ENCODE results near the gene SGCE.

Gene SGCE

DNA sequence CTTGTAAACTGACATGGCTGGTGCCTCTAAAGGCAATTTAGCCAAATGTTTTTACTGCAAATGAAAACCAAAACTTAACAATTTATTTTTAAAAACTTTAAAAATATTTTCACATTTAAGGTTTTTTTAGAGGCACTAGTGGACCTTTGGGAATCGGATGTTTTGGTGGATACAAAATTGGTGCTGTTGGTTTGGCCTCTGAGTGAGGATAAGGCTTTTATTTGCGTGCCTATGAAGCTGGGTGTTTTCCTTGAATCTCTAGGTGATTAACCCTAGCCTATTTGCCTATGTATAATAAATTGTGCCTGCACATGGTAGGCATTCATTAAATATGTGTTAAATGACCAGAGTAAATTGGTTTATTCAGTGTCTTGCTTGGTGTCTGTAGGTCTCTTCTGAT lies 2.9 kb upstream of the SGCE start:
- no peak for DNase-seq (ENCODE audit: low spot score)

DNA sequence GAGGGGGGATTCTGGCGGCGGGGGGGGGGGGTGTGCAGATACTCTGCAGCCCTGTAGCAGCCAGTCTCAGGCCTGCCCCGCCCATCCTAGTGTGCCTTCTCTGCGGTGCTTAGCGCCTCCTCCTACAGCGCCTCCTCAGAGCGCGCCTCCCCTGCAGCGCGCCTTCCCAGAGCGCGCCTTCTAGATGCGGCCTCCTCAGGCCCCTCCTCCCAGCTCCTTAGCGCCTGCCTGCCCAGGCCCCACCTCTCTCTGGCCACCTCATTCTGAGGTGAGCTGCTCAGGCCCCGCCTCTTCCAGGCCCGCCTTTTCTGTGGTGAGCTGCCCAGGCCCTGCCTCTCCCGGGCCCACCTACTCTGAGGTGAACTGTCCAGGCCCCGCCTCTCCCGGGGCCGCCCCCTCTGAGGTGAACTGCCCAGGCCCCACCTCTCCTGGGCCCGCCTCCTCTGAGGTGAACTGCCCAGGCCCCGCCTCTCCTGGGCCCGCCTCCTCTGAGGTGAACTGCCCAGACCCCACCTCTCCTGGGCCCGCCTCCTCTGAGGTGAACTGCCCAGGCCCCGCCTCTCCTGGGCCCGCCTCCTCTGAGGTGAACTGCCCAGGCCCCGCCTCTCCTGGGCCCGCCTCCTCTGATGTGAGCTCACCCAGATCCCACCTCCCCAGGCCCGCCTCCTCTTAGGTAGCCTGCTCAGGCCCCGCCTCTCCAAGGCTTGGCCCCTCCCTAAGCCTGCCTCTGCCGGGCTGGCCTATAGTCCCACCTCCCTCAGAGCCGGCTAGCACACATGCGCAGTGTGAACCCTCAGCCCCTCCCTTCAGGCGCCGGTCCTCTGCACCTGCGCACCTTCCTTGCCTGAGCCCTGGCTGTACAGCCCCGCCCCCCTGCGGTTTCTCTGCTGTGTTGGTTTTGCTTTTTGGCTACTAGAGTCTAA lies 2.1 kb upstream of the SGCE start:
- peak; percentile 83 for DNase-seq (ENCODE audit: low spot score)

DNA sequence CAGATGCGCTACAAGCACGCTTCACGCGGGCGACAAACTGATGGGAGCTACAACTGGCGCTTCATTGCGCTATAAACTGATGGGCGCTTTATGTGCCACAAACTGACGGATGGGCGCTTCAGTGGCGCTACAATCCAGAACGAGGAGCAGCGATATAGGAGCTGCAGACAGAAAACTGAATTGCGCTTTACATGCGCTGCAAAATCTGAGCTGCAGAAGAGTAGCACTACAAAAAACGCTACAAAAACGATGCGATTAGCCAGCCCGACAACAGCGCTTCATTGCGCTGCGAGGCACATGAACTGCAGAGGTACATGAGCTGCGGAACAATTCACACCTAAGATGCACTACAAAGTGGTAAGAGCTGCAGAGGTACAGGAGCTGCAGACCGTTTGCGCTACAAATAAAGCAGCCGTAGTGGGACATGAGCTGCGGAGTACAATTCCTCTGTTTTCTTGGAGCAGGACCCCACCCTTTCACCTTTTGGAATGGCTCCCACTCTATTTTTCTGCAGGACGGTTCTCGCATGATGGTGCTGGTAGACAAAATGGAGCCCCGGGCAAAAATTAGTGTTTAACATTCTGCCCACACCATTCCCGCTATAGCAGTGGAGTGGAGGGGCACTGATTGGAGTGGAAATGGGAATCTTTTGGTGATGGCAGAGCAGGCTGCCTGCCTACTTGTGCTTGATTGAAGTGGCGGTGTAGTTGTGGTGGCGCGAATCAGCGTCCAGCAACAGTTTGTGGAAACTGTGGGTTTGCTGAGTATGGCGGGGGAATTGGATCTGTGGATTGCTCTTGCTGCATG lies 1.2 kb upstream of the SGCE start:
- no peak for DNase-seq (ENCODE audit: low spot score)

DNA sequence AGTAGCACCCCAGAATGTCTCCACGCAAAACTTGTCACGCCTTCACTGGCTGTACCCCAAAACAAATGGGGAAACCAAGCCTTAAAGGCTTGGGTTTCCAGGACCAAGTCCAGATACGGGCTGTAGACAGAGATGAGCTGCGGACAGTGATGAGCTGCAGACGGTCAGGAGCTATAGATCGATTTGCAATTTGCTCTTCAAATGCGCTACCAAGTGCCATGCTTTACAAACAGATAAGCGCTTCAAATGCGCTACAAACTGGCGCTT lies 658 bp upstream of the SGCE start:
- no peak for DNase-seq (ENCODE audit: low spot score)

DNA sequence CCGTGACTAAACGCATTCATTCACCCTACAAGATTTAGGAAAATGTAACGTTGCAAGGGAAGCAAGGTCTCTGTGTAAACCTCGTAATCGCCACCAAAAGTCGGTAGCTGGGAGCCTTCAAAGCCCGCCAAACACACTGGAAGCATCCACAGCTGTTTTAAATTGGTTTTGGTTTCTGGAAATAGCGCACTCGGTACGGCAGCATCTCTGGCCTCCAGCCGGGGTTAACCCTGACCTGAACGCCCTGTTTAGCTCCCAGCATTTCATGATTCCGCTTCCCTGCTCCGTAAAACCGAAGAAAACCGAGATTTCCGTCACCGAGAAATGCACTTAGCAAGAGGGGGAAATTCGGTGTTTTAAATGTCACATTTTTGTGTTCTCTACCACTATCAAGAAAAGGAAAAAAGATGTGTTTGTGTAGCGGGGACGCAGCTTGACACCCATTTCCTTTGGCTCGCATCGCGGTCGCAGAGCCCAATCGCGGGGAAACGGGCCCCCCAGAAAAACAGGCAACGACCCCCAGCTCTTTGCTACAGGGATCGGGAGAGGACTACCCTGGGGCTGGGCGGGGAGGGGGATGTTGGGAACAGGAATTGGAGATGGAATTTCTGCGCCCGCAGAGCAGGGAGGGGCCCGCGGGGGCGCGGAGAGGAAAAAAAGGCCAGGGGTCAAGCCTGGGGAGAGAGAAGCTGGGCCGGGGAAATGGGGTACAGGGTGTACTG lies 646 bp downstream of the SGCE start:
- DNase-seq (ENCODE audit: low spot score), result no peak

DNA sequence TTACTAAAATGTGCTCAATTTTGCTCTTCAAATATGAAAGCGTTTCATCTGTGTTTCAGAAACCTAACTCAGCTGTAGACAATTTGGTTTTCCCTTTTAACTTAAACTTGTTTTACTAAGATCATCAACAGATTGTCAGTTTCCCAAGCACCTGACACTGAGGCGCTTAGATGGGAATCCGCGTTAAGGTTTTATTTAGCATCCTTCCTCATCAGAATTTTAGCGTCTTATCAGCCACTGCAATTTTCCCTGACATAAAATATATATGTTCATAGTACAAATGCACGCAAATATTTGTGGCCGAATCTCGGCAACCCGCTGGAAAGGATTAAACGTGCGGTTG lies 1.2 kb downstream of the SGCE start:
- no peak for DNase-seq (ENCODE audit: low spot score)

DNA sequence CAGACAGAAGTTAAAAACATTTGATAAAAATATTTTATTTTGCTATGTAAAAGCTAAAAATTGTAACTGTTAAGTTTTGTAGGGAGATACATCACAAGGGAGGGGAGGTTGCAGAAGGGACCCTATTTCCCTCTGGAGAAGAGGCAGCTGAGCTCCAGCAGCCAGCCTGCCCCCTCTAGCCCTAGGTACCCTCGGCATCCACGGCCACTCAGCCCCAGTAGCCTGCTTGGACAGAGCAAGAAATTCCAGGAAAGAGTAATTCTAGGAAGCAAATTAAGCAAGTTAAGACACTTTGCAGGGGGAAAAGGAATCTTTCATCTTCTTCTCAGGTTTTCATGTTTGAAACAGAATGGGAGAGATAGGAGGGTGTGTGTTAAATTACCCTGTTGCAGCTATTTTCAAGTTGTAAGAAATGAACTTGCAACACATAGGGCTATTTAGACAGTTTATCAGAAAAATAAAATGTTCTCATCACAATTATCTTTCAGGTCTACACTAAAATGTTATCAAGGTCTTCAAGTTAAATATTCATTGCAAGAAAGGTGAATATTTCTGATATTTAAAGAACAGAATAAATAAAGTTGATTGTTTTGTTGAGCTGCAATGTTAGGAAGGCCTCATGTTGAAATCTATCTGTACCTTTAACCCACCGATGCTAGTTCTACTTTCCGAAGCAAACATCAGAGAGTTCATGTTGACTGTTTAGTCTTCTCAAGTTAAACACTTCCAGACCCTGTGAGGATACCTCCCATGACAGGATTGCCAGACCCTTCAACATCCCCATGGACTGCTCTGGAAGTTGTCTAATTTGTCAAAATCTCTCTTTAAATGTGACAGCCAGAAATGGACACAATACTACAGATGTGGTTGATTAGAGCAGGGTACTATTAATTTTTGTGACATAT lies 5.5 kb downstream of the SGCE start:
- no peak for DNase-seq (ENCODE audit: low spot score)

DNA sequence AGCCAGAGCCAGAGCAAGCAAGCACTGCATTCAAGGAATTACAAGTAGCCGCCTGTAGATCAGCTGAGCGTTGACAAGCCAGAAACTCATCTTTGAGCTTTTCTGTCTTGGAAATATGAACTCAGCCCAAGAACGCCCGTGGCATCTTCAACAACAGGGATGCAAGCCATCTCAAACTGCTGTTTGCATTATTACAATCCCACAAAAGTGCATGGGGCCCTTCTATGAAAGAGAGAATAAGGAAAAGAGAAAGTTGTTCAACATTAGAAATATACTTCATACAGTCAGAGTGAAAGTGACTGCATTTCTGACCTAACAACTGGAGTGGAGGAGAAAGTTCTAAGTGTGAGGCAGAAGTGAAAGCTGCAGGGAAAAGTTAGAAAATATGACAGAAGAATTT lies 6.5 kb downstream of the SGCE start:
- DNase-seq (ENCODE audit: low spot score), result no peak

DNA sequence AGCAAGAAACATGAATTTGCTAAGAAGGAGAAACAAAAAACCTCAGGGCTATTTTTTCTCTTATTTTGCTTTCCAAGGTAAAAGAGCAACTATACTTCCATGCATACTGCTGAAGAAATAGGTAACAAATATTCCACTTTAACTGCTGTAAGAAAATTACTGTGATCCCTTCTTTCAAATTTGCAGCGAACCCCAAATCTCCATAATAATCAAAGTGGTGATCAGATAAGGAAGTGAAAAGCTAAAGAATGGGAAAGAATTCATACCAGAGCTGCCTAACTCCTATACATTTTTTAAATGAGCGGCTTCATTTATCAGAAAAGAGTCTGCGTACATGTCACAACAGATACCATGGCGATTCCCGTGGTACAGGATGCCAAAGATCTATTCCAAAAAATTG lies 7.2 kb downstream of the SGCE start:
- DNase-seq (ENCODE audit: low spot score), result no peak

DNA sequence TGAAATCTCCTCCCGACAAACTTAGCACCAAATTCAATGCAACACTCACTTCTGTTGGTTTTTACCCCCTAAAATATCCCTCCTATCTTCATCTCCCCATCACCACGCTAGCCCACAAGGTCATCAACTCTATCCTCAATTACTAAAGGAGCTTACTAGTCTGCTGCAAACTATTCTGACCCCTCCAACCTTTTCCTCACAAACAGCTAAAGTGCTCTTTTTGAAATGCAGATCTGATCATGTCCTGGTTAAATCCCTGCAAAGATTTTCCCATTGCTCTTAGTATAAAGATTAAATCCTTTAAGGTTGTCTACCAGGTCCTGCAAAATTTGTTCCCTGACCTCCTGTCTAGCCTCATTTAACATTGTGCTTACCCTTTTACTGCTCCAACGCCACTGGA lies 8.6 kb downstream of the SGCE start:
- DNase-seq (ENCODE audit: low spot score), result no peak

DNA sequence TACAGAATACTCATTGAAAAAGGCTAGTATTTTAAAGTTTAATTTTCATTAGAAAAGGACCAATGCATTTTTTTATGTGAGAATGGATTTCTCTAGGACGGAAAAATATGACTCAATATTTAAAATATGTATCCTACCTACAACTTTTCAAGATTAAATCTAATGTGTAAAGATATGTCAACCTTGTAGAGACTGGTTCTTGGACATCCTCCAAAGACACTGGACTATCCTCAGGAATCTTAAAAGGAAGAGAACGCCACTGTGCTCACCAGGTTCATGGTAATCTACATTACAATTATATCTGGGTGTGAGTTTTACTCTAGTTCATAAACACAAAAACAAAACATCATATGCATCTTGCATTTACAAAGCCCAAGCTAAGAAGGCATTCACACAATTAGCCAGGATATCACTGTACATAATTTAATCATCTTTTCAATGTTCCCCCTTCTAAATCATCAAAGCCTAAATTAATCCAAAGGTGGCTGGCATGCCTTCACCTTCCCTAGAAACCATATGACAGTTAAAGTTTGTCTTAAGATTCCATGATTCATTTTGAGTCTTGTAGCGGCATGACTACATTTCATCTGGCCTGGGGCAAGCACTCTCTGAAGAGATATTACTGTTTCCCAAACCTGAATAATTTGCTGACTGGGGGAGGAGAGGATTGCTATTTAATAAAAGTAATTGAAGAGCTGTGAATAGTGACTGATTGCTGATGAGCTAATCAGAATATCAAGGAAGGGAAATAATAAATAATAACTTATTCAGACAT lies 12.0 kb downstream of the SGCE start:
- DNase-seq (ENCODE audit: low spot score), result no peak

DNA sequence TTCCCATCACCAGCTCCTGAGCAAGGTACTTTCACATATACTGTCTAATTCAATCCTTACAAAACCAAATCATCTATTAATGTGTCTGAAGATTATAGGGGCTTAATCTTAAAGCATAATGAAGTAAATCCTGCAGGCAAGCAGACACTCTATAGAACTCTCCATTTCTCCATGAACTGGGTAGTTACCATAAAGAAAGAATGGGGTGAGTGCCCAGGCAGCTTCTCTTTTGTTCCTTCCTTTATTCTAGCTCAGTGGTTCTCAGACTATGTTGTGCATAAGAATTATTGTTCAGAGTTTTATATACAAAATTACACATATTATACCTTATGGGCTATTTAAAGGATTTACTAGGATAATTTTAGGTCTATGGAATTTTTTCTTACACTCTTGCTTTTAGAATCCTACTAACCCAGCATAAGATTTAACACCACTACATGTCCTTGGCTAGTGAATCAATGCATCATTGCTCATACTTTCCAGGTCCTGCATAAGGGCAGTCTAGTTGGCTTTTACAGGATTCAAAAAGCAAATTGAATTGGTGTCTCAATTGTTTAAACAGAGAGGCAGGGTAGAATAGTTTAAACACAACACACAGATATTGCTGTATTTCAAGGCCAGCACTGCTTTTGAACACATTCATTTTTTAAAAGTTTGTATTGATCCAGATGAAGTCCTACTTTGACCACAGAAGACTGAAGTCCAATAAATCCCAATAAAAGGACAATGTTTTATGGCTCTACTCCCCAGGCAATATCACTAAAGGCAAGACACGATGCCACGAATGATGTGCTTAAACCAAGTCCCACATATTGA lies 12.9 kb downstream of the SGCE start:
- no peak for DNase-seq (ENCODE audit: low spot score)

DNA sequence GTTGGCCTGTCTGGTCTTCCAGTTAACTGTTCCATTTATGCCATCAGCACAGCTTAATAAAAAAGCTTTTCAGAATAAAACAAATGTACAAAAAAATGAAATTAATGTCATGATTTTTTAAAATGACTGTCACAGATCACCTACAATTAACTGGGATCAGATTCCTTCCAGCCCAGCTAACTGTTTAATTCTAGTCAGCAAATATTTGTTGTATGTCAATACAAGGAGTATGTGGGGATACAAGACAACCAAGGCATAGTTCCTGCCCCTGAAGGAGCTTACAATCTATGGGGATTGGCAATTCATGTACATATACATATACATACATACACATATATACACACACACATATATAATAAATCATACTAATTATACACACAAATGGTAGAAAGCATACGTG lies 16.5 kb downstream of the SGCE start:
- DNase-seq (ENCODE audit: low spot score), result no peak

DNA sequence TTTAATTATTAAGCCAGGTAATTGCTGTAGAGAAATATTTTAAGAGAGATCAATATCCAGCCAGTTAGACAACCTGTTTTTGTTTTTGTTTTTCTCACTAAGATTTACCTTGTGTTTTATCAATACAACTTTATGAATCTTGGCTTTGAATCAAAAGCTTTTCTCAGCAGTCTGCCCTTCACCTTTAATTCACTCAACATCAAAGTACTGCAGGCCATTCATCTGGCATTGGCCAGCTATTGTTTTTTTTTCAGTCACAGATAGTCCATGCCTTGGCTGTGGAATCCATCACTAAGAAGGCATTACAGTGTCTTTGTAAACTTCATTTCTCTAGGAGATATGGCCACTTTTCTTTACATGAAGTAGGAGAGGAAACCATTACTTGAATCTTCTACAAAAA lies 20.2 kb downstream of the SGCE start:
- no peak for DNase-seq (ENCODE audit: low spot score)

DNA sequence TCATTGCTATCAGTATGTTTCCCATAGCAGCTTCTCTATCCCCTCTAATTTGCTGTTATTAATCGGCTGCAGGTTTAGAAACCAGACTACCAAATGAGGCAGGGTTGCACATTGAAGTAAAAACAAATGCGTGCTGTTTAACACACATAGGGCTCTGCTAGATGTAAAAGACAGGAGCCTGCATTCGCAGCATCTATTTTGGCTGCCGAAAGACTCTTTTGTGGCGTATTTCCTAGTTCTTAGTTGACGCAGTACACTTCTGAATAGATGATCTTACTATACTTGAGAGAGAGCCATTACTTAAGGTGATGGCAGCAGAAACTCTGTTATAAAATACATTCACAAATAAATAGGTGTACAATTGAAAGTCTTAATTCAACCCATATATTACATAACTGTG lies 21.4 kb downstream of the SGCE start:
- DNase-seq (ENCODE audit: low spot score), result no peak

DNA sequence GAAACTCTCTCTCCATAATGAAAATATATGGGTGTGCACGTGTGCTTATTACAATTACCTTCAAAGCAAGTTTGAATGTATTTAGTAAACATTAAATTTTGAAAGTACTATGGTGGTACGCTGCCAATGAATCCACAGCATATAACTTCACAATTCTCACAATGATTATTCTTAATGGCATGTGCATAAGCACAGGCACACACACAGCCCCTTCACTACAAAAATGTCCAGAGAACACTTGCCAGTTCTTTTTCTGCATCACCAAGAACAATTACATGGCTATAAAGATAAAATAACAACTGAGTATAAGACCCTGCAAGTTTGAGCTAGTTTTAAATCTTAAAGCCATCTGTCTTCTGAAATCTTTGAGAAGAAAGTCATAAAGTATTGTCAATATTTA lies 22.2 kb downstream of the SGCE start:
- DNase-seq (ENCODE audit: low spot score), result no peak

DNA sequence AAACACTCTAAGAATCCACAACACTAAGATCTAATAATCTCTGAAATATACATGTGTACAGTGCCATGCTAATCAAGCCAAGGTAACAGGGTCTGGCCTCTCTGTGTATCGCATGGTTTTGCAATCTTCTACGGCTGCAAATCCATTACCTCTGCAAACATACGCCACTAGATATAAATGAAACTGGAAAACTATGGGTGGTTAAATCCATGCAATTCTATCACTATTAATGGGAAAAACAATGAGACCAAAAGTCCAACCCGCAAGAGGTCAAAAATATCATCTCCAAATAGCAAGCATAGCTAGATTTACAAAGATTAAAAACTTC lies 23.0 kb downstream of the SGCE start:
- no peak for DNase-seq (ENCODE audit: low spot score)

DNA sequence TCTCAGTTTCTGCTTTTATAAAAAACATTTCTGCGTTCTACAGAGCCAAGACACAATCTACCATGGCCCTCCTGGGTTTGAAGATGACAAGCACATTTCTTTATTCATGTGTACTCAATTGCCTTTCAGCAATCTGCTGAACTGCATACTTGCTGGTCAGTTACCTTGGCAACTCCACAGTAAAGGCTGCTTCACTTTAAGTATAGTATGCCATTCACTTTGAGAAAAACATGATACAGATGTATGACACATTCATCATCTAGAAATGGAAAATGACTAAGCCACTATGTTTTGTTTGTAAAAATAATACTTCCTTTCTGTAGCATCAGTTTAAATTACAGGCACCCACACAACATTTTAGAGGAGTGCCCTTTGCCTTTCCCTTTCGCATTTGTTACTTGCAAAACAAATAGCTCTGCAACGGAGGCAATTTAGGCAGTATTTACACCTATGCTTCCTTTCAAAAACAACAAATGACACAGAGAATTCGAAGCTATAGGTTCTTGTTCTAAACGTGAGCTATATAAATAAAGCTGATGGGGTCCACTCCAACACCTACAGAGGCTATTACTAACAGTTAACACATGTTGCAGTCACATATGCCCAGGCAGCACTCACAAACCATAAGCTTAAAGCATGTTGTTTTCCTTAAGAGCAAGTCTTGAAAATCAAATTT lies 23.5 kb downstream of the SGCE start:
- no peak for DNase-seq (ENCODE audit: low spot score)

DNA sequence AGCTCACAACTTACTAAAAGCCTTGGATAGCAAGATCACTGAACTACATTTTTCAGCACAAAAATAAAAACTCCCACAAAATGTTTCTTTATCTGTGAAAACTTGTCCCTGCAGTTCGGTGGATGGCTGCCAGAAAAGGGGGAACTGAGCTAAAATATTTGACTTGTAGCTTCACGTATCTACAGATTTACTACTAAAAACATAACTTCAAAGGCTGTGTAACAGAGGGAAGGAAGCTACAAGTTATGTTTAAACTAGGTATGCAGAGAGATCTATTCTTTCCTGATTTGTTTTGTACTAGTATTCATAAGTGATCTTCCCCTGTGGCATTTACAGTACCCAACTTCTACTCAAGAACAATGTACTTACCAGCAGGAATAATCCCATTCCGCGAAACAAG lies 25.1 kb downstream of the SGCE start:
- DNase-seq (ENCODE audit: low spot score), result no peak

DNA sequence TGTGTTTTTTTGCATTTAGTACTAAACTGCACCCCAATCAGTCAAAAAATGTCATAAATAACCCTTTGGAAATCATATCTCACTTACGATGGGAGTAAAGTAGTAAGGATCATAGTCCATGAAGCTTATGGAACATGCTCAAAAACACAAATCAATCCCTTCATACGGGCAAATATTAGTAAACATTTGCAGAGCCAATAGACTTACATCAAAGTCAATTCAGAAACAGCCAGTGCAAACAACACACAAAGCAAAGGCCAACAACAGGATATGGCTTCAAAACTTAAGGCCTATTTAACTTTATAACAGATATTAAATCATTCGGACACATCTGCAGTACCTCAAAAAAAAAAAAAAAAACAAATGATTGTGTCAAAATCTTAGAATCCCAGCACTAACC lies 32.1 kb downstream of the SGCE start:
- no peak for DNase-seq (ENCODE audit: low spot score)
